ENCODE measurements around the gene NLRP14.

Gene NLRP14

DNA sequence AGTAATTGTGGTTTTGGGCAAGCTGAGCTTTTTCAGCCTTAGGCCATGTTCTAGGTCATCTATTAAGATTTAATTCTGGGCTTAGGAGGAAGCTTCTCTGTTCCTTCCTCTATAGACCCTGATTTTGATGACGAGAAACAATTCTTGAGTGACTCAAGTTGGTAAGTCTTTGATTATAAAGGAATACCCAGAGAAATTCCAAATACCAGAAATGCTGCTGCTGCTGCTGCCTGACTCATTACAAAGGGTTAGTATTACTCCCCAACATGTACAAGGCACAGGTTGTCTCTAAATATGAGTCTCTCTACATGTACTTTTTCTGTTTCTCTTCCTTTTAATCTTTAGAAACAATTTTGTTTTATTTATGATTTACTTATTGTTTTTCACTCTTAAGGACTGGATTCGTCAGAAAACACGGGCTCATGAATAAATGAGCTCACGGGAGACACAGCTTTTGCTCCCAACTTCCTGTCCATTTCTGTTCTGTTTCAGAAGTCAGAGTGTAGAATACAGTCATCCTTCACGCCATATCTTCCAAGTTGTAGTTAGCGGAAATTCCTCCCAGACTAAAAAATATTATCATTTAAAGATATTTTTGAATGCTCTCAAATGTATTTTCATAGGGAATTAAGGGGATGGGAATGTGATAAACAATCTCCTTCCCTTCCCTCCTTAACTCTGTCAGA lies 36.7 kb downstream of the NLRP14 start:
- DNase-seq (ENCODE audit: low spot score) = no peak

DNA sequence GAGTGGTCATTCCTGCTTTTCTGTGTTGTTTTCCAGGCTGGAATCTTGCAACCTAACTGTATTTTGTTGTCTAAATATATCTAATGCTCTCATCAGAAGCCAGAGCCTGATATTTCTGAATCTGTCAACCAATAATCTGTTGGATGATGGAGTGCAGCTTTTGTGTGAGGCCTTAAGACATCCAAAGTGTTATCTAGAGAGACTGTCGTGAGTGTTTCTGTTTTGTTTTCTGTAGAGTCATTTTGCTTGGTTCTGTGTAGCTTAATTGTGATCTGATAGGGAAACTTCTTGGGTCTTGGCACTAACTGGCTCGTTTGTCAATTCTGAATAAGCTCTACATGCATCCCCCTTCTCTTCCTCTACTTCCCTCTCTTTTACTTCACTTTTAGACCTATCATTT lies 37.4 kb downstream of the NLRP14 start:
- DNase-seq (ENCODE audit: low spot score) = no peak

DNA sequence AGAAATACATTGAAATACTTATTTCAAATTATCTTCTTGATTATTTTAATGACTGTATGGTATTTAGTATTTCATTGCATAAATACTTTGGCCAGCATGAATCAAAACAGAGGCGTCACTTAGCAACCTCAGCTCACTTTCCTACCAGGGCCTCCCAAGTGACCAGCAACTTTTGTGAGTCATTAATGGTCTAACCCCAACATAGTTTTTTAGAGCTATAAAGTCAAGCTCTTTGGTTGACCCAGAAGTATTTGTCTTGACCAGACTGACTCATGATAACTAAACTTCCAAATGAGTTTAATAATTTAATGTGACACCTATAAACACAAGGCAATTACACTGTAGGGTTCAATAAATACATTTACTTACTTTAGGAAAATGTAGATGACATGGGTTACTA lies 40.6 kb downstream of the NLRP14 start:
- no peak for DNase-seq (ENCODE audit: low spot score)

DNA sequence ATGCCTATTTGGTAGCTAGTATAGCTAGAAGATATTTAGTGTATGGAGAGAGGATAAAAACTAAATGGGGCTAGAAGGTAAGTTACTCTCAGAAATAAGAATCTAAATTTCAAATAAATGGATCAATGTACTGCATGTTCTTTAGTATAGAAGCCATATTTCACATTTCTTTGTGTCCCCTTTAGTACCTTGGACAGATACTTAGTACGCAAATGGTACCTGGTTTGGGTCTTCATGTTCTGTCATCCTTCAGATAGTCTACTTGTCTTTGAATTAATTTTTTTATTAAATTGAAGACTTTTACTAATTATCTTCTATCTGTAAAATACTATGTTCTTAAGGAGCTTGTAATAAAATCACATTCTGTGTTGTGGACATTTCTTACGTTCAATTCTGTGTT lies 42.3 kb downstream of the NLRP14 start:
- DNase-seq (ENCODE audit: low spot score) = no peak

DNA sequence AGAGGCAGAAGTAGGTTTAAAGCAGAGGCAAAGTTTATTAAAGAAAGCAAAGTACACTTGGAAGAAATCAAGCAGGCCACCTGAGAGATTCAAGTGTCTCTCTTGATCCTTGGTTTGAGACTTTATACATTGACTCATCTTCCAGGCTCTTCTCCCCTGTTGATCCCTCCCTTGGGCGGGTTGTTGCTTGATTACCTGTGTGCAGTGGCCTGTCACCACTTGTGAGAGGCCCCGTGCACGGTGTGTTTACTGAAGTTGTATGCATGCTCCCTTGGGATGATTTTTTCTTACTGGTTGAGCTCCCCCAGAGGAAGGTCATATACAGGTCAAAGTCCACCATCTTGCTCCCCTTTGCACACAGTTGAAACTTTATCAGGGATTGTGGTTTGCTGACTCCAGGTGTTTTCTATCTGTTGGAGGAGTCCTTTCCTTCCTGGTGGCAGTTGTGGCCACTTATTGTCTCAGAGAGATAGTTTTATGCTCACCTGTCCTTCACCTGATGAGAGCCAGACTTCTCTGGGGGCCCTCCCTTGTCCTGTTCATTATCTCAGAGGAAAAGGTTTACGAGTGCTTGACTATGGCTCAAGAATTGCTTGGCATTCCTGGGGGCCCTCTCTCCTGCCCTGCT lies 52.2 kb downstream of the NLRP14 start:
- no peak for DNase-seq (ENCODE audit: low spot score)

DNA sequence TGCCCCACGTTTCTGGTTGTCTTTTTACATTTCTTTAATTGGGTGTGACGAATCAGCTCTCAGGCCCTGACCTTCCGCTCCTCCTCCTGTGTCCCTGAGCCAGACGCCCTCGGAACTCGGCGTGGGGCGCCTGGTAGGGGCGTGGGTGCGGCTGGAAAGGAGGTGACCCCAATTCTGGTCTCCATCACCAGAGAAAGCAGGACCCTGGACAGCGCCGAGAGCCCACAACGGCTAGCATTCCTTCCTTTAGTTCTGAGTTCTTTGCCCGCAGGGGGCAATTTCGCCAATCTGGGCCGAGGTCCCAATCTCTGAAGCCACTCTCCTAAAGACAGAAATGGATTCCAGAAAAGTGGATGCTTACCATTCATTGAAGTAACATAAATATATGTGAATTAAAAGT lies 56.8 kb downstream of the NLRP14 start:
- DNase-seq (ENCODE audit: low spot score) = no peak

DNA sequence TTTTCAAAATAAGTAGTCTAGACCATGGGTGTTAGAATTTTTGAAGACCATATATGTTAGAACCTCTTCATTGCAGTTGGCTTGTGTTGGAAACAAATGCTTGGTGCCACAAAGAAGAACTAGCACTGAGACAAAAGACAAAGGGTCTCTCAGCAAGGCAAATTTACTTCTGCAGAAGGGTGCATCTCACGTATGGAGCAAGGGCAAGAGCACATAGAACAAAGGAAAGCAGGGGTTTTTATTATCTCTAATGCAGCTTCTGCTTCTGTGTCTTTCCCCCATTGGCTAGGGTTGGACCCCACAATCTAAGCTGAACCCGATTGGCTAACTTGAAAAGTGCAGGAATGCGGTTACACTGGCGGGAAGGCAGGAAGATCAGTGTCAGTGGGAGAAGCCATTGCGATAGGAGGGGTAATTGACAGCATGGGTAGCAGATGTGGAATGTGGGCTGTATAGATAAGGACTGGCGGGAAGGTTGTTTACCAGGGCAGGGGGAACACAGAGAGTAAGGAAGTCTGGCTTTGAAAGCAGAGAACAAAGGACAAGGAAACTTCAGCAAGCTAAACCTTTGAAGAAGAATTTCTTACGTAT lies 59.4 kb downstream of the NLRP14 start:
- no peak for DNase-seq (ENCODE audit: low spot score)

DNA sequence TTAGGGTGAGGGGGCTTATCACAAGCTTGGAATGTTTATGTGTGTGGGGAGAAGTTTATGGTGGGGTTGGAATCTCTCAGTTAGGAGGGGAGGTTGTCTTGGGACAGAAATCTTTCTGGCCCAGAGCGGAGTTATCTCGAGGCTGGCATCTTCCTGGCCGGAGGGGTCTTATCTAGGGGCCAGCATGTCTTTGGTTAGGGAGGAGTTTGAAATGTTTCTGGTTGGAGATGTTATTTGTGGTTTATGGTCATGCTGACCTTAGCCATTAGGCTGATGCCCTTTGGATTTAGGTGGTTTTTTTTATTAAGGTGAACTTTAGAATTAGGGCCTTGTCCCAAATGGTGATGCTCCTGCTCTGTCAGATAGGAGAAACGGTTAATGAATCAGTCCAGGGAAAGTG lies 60.6 kb downstream of the NLRP14 start:
- no peak for DNase-seq (ENCODE audit: low spot score)

DNA sequence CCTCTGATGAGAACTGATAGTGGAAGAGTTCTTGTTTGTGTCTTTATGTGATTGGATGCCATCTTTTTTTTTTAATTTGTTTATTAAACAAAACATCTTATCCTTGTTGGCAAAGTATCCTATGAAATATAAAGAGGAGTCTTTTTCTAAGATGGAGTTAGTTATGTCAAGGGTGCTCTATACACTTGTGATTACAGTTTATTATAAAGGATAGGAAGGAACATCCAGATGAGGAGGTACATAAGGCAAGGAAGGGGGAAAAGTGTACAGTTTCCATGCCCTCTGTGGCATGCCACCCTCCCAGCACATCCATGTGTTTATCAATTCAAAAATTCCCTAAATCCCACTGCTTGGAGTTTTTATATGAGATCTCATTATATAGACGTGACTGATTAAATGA lies 61.2 kb downstream of the NLRP14 start:
- DNase-seq (ENCODE audit: low spot score) = no peak

DNA sequence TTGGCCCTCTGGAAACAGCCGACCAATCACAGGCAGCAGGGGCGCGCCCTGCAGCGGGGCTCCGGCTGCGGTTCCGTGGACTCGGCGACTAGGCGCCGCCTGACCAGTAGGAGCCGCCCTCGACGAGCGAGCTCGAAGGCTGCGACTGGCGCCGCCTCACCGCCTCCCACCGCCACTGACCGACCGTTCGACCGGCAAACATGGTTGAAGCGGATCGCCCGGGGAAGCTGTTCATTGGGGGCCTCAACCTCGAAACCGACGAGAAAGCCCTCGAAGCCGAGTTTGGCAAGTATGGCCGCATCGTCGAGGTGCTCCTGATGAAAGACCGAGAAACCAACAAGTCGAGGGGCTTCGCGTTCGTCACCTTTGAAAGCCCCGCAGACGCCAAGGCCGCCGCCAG lies 68.6 kb downstream of the NLRP14 start, which contains the start of gene RBMXL2:
Gene RBMXL2 (plus strand): TSS at position 78 of the 400 bp plus-strand sequence. CDS start 123 bp downstream, at position 201.
- no peak for DNase-seq (ENCODE audit: low spot score)

DNA sequence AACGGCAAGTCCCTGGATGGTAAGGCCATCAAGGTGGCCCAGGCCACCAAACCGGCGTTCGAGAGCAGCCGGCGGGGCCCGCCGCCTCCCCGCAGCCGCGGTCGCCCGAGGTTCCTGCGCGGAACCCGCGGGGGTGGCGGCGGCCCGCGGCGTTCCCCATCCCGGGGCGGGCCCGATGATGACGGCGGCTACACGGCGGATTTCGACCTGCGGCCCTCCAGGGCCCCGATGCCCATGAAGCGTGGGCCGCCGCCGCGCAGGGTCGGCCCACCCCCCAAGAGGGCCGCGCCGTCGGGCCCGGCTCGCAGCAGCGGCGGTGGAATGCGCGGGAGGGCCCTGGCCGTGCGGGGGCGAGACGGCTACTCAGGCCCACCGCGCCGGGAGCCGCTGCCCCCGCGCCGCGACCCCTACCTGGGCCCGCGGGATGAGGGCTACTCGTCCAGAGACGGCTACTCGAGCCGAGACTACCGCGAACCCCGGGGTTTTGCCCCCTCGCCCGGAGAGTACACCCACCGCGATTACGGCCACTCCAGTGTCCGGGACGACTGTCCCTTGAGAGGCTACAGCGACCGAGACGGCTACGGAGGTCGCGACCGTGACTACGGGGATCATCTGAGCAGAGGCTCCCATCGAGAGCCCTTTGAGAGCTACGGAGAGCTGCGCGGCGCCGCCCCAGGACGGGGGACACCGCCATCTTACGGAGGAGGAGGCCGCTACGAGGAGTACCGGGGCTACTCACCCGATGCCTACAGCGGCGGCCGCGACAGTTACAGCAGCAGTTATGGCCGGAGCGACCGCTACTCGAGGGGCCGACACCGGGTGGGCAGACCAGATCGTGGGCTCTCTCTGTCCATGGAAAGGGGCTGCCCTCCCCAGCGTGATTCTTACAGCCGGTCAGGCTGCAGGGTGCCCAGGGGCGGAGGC lies 69.3 kb downstream of the NLRP14 start:
- no peak for DNase-seq (ENCODE audit: low spot score)

DNA sequence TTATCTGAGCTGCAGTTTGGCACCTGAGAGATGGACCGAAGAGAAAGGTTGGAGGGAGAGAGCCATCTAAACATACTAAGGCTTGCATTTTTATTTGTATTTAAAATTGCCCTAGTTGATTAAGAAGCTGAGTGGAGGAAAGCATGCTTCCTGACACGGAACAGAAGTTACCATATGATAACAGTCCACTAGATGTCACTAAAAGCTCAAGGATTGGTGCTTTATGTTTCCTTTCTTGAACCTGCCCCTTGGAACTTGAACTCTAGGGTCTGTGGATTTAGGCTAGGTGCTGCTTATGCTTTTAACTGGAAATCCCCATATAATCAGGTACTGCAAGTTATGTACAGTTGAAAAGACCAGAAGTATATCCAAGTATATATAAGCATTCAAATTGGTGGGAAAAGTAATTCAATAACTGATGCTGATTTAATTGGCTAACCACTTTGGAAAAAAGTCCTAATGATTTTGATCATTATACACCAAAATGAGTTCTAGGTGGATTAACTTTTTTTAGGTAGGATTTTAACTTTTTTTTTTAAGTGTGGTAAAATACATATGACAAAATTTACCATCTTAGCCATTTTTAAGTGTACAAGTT lies 78.1 kb downstream of the NLRP14 start:
- peak; percentile 43 for DNase-seq (ENCODE audit: low spot score)

DNA sequence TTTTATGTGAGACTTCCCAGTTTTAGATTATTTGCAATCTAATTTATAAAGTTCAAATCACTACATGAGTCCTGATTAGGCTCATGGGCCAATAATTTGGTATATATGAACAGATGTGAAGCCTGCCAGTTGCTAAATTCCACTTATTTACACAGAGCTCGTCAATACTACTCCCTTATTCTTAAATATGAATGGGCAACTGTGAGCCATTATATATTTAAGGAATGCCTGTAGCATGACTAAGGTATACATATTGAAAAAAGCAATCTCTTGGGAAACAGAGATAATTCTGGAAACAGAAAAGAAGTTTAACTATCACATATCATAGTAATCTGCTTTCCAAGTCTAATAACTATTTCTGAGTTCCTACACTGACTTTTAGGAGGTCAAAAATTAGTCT lies 95.5 kb downstream of the NLRP14 start:
- DNase-seq (ENCODE audit: low spot score) = no peak

DNA sequence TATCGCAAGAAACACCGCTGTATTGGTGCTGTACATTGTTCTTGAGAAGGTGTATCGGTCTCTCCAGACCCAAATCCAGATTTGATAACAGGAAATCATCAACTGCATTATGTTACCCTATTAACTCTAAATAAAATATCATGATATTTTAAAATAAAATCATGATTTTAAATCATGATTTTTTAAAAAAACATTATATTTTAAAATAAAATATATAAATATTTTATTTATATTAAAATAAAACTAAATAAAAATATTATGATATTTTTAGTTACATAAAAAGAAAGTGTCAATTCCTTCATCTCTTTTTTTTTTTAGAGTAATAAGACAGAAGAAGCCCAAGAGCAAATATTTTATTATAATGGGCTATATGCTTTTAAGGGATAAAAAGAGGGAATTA lies 96.1 kb downstream of the NLRP14 start:
- DNase-seq (ENCODE audit: low spot score) = no peak
